B cell (primary cell): ENCODE measurements around the gene ZNF627. TPM values are rescaled to one million over a fixed set of nuclear protein-coding genes. Genes with fewer than 3 reads are reported as not detected.

Experiments used
- ATAC-seq: fragments of 200-7000 bp; cut with Tn5 transposase; one replicate; pipeline ENCODE4 v1.10.0; 2021; ENCODE audit warnings: low read depth, mild to moderate bottlenecking, moderate number of reproducible peaks, moderate library complexity
- CTCF ChIA-PET: fragments of 350-600 bp; sonication (Branson Sonifier 250); formaldehyde crosslinking; loops from one replicate; lab custom pipeline; 2021; ENCODE audit warnings: antibody characterized with exemption, inconsistent platforms; lab: Charles Lee
- POLR2A ChIA-PET: fragments of 350-600 bp; sonication (Branson Sonifier 250); formaldehyde crosslinking; loops from one replicate; lab custom pipeline; 2021; ENCODE audit warnings: antibody characterized with exemption; lab: Charles Lee
- DNase-seq: peaks from one replicate; pipeline ENCODE4 v3.0.0; 2013
- H2AFZ ChIP-seq: 2 replicates; pipeline ENCODE4 v1.6.1; 2012; ENCODE audit warnings: mild to moderate bottlenecking, low read depth, low read length; ENCODE audit not compliant: insufficient read depth, poor library complexity, severe bottlenecking
- H3K27ac ChIP-seq, 2 donors: 1 replicate in 1 of 2; 2 replicates in 1 of 2; pipeline ENCODE4 v1.5.1; 2012 to 2013; ENCODE audit warnings: low read length in 2 of 2, mild to moderate bottlenecking in 2 of 2, moderate library complexity in 1 of 2
- H3K27me3 ChIP-seq, 4 experiments: fragments of 200-600 bp in 1 of 4; sonication (generic) in 1 of 4; replicated peaks in 1 of 4; 1 replicate in 2 of 4; 2 replicates in 2 of 4; pipeline versions ENCODE4 v1.6.1 to v1.7.0; 2013 to 2016; ENCODE audit warnings: low read length in 3 of 4, mild to moderate bottlenecking in 2 of 4, mixed read lengths in 1 of 4, moderate library complexity in 1 of 4; ENCODE audit not compliant: insufficient read depth in 4 of 4, control insufficient read depth in 3 of 4; ENCODE audit errors: control extremely low read depth in 1 of 4
- H3K36me3 ChIP-seq, 2 experiments: replicated peaks in 1 of 2; 1 replicate in 1 of 2; 2 replicates in 1 of 2; pipeline versions ENCODE4 v1.6.1 to v1.7.1; 2013; ENCODE audit warnings: low read length in 1 of 2; ENCODE audit not compliant: insufficient read depth in 2 of 2, control insufficient read depth in 1 of 2; ENCODE audit errors: control extremely low read depth in 1 of 2, extremely low read depth in 1 of 2
- H3K4me1 ChIP-seq, 2 donors: fragments of 200-600 bp in 1 of 2; sonication (generic) in 1 of 2; 1 replicate in 1 of 2; 2 replicates in 1 of 2; pipeline versions ENCODE4 v1.5.1 to v1.6.1; 2013 to 2017; ENCODE audit warnings: low read length in 2 of 2; ENCODE audit not compliant: control insufficient read depth in 2 of 2, insufficient read depth in 2 of 2
- H3K4me2 ChIP-seq: replicated peaks from 2 replicates; pipeline ENCODE3; 2012; ENCODE audit warnings: mild to moderate bottlenecking, low read depth, low read length; ENCODE audit not compliant: poor library complexity, severe bottlenecking
- H3K4me3 ChIP-seq, 5 experiments: fragments of 200-600 bp in 1 of 5; sonication (generic) in 1 of 5; 1 replicate in 3 of 5; 2 replicates in 2 of 5; pipeline versions ENCODE4 v1.5.1 to v1.7.0; 2011 to 2016; ENCODE audit warnings: low read length in 4 of 5, mild to moderate bottlenecking in 4 of 5, low read depth in 2 of 5, control low read depth in 1 of 5, moderate library complexity in 1 of 5; ENCODE audit not compliant: insufficient read depth in 1 of 5; ENCODE audit errors: control extremely low read depth in 1 of 5, extremely low read depth in 1 of 5
- H3K79me2 ChIP-seq: fragments of 200-600 bp; sonication (generic); one replicate; pipeline ENCODE4 v1.6.0; 2016; ENCODE audit warnings: low read length; ENCODE audit not compliant: control insufficient read depth, insufficient read depth
- H3K9ac ChIP-seq: fragments of 200-600 bp; sonication (generic); 2 replicates; pipeline ENCODE4 v1.6.1; 2017; ENCODE audit warnings: mild to moderate bottlenecking, low read length, moderate library complexity
- H3K9me3 ChIP-seq, 3 donors: one replicate each; pipeline versions ENCODE4 v1.6.1 to v1.7.1; 2013; ENCODE audit warnings: low read length in 2 of 3; ENCODE audit not compliant: control insufficient read depth in 2 of 3, insufficient read depth in 1 of 3; ENCODE audit errors: control extremely low read depth in 1 of 3
- H4K20me1 ChIP-seq: 2 replicates; pipeline ENCODE4 v1.6.0; 2012; ENCODE audit warnings: mild to moderate bottlenecking, low read length; ENCODE audit not compliant: insufficient read depth, control insufficient read depth, poor library complexity, severe bottlenecking
- H3K27ac Mint-ChIP-seq: one replicate; pipeline ENCODE4 v1.8.0; 2021; ENCODE audit warnings: mixed read lengths
- H3K27me3 Mint-ChIP-seq: one replicate; pipeline ENCODE4 v1.8.0; 2021; ENCODE audit warnings: mixed read lengths
- H3K4me1 Mint-ChIP-seq: one replicate; pipeline ENCODE4 v1.8.0; 2021; ENCODE audit warnings: mixed read lengths
- H3K4me3 Mint-ChIP-seq: one replicate; pipeline ENCODE4 v1.8.0; 2021; ENCODE audit warnings: mixed read lengths
- H3K9me3 Mint-ChIP-seq: one replicate; pipeline ENCODE4 v1.8.0; 2022; ENCODE audit warnings: mixed read lengths; ENCODE audit not compliant: insufficient read depth
- EZH2 ChIP-seq: IDR thresholded peaks from 2 replicates; pipeline ENCODE4 v1.6.1; 2012; ENCODE audit warnings: borderline replicate concordance, low read depth, mild to moderate bottlenecking, moderate library complexity, low read length; ENCODE audit not compliant: insufficient read depth, poor library complexity, severe bottlenecking
- WGBS: methylation state at CpG from one replicate; pipeline ENCODE4 v1.1.5; 2013; ENCODE audit warnings: missing lambda C conversion rate; ENCODE audit not compliant: insufficient coverage; 5-methylcytosine and 5-hydroxymethylcytosine counted together
- intact Hi-C: fragments of 100-400 bp; cut with micrococcal nuclease; formaldehyde crosslinking; loops from one replicate; pipeline ENCODE4 v1.10.0; 2022
- polyA plus RNA-seq: library from polyadenylated mRNA; depleted of rRNA; stranded (reverse); fragments of >200 nt; gene quantifications from 2 replicates; pipeline ENCODE4 v1.2.3, GENCODE V29; 2012
- total RNA-seq, 2 donors: library from RNA; stranded (reverse); fragments of 120-200 nt in 1 of 2; gene quantifications; 1 replicate in 1 of 2; 2 replicates in 1 of 2; pipeline versions ENCODE4 v1.2.3 to v1.2.4, GENCODE V29; 2013 to 2022
- TF ChIP-seq, protein P1 (sequence below): fragments of 200-600 bp; IDR thresholded peaks from one replicate; pipeline ENCODE4 v1.8.0; 2022; ENCODE audit warnings: antibody characterized with exemption, mild to moderate bottlenecking

The ZNF627 gene
- total and polyA plus RNA-seq, 2 donors (not counting 1 experiment from before 2014, with no cell fraction given): 9.6 to 26.2 TPM

GRCh38 chr19:11652056-11652455 lies 54.8 kb downstream of the ZNF627 start:
- Mint-ChIP-seq H3K4me3 (no peak overlapping the region), H3K9me3 (peaks cover 14% of the 10 kb centered on the region), H3K27me3 (no peaks in the 10 kb centered on the region), H3K27ac (no peak overlapping the region), H3K4me1 (no peaks in the 10 kb centered on the region)
- ChIA-PET CTCF (no interaction called here), POLR2A (interaction anchor here (0.6 kb wide), 1 partner anchor 85 kb away, joined by 7 read pairs; no protein-coding TSS in a partner anchor)
- Histone ChIP-seq H3K36me3 (no peaks in the 10 kb centered on the region), H3K9me3 (peaks cover 2 to 25% (median 23%) of the 10 kb centered on the region in 3 donors), H3K27ac (no peak overlapping the region), H3K4me3 (no peak overlapping the region), H3K4me2 (no peak overlapping the region), H3K79me2 (no peaks in the 10 kb centered on the region), H3K4me1 (no peaks in the 10 kb centered on the region), H3K27me3 (no peaks in the 10 kb centered on the region), H4K20me1 (no peaks in the 10 kb centered on the region), H2AFZ (no peak overlapping the region), H3K9ac (no peak overlapping the region)
- ATAC-seq (no peak), DNase-seq (no peak)
- intact Hi-C loops: no loop called here
- no peak for TF ChIP-seq EZH2
- TF ChIP-seq, protein P1, sequence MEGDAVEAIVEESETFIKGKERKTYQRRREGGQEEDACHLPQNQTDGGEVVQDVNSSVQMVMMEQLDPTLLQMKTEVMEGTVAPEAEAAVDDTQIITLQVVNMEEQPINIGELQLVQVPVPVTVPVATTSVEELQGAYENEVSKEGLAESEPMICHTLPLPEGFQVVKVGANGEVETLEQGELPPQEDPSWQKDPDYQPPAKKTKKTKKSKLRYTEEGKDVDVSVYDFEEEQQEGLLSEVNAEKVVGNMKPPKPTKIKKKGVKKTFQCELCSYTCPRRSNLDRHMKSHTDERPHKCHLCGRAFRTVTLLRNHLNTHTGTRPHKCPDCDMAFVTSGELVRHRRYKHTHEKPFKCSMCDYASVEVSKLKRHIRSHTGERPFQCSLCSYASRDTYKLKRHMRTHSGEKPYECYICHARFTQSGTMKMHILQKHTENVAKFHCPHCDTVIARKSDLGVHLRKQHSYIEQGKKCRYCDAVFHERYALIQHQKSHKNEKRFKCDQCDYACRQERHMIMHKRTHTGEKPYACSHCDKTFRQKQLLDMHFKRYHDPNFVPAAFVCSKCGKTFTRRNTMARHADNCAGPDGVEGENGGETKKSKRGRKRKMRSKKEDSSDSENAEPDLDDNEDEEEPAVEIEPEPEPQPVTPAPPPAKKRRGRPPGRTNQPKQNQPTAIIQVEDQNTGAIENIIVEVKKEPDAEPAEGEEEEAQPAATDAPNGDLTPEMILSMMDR: no peak
- no CpG with 5 or more reads among the region's 2 CpGs for WGBS

DNA sequence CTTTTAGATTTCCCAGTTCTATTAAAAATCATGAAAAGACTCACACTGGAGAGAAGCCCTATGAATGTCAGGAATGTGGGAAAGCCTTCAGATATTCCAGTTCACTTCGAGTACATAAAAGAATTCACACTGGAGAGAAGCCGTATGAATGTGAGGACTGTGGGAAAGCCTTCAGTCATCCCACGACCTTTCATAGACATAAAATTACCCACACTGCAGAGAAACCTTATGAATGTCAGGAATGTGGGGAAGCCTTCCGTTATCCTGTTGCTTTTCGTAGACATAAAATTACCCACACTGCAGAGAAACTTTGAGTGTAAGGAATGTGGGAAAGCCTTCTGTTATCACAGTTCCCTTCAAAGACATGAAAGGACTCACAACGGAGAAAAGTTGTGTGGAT lies 55.2 kb downstream of the ZNF627 start:
- Mint-ChIP-seq H3K27ac (no peak overlapping the region), H3K9me3 (peaks cover 14% of the 10 kb centered on the region), H3K4me1 (no peaks in the 10 kb centered on the region), H3K27me3 (no peaks in the 10 kb centered on the region), H3K4me3 (no peak overlapping the region)
- ChIA-PET CTCF (no interaction called here), POLR2A (no interaction called here)
- Histone ChIP-seq H3K36me3 (no peaks in the 10 kb centered on the region), H3K27me3 (no peaks in the 10 kb centered on the region), H3K79me2 (no peaks in the 10 kb centered on the region), H2AFZ (no peak overlapping the region), H3K4me3 (no peak overlapping the region), H3K4me2 (no peak overlapping the region), H3K9ac (no peak overlapping the region), H3K4me1 (no peaks in the 10 kb centered on the region), H3K9me3 (peaks cover 2 to 25% (median 23%) of the 10 kb centered on the region in 3 donors), H4K20me1 (no peaks in the 10 kb centered on the region), H3K27ac (no peak overlapping the region)
- intact Hi-C loops: no loop called here
- DNase-seq (no peak), ATAC-seq (no peak)
- TF ChIP-seq EZH2: no peak
- TF ChIP-seq, protein P1: no peak
- WGBS: no CpG with 5 or more reads among the region's 6 CpGs
